Neural cell (in vitro differentiated cells): Measurements from ENCODE around the gene NTF3. TPM values are rescaled to one million over a fixed set of nuclear protein-coding genes. Genes with fewer than 3 reads are reported as not detected.

ENCODE experiments used
- H2AFZ ChIP-seq: fragments of 200-600, 300-800 bp; sonication (generic), shearing (Covaris generic); 2 replicates; pipeline ENCODE4 v1.6.0; 2014; ENCODE audit warnings: low read depth, mild to moderate bottlenecking, antibody characterized with exemption, low read length, moderate library complexity
- H3F3A ChIP-seq: fragments of 200-600 bp; shearing (Covaris generic); 2 replicates; pipeline ENCODE4 v1.6.1; 2016; ENCODE audit warnings: mild to moderate bottlenecking, moderate library complexity, mixed read lengths, antibody characterized with exemption, low read length; ENCODE audit not compliant: insufficient read depth, poor library complexity, severe bottlenecking
- H3K27ac ChIP-seq: fragments of 200-600, 300-800 bp; sonication (generic), shearing (Covaris generic); 2 replicates; pipeline ENCODE4 v1.5.1; 2014; ENCODE audit warnings: mild to moderate bottlenecking, low read length, moderate library complexity
- H3K27me3 ChIP-seq: fragments of 300-800, 200-600 bp; sonication (generic), shearing (Covaris generic); 2 replicates; pipeline ENCODE4 v1.6.0; 2014; ENCODE audit warnings: mild to moderate bottlenecking, low read depth, low read length, moderate library complexity; ENCODE audit not compliant: insufficient read depth
- H3K36me3 ChIP-seq: fragments of 300-800, 200-600 bp; sonication (generic), shearing (Covaris generic); 2 replicates; pipeline ENCODE4 v1.5.1; 2014; ENCODE audit warnings: mild to moderate bottlenecking, antibody characterized with exemption, low read length, moderate library complexity; ENCODE audit not compliant: insufficient read depth
- H3K4me2 ChIP-seq: fragments of 300-800, 200-600 bp; sonication (generic), shearing (Covaris generic); 2 replicates; pipeline ENCODE4 v1.6.0; 2014; ENCODE audit warnings: mild to moderate bottlenecking, low read length
- H3K4me3 ChIP-seq: fragments of 300-800, 200-600 bp; sonication (generic), shearing (Covaris generic); 2 replicates; pipeline ENCODE4 v1.5.1; 2014; ENCODE audit warnings: mild to moderate bottlenecking, low read length, moderate library complexity
- H3K79me2 ChIP-seq: fragments of 200-600 bp; shearing (Covaris generic); replicated peaks from 2 replicates; pipeline ENCODE4 v1.6.0; 2014; ENCODE audit warnings: mild to moderate bottlenecking, low read length, moderate library complexity; ENCODE audit not compliant: insufficient read depth
- H3K9ac ChIP-seq: fragments of 300-800, 200-600 bp; sonication (generic), shearing (Covaris generic); 2 replicates; pipeline ENCODE4 v1.6.1; 2016; ENCODE audit warnings: mild to moderate bottlenecking, low read length, mixed read lengths
- H3K9me2 ChIP-seq: fragments of 200-600 bp; shearing (Covaris generic); 2 replicates; pipeline ENCODE4 v1.6.1; 2016; ENCODE audit warnings: mild to moderate bottlenecking, low read length, mixed read lengths; ENCODE audit not compliant: insufficient read depth
- H3K9me3 ChIP-seq: fragments of 200-600, 300-800 bp; sonication (generic), shearing (Covaris generic); 2 replicates; pipeline ENCODE4 v1.6.1; 2016; ENCODE audit warnings: mild to moderate bottlenecking, mixed run types, low read length, moderate library complexity, mixed read lengths
- H4K20me1 ChIP-seq: fragments of 200-600 bp; shearing (Covaris generic); 2 replicates; pipeline ENCODE4 v1.6.1; 2016; ENCODE audit warnings: mild to moderate bottlenecking, mixed run types; ENCODE audit not compliant: insufficient read depth
- CTCF ChIP-seq: fragments of 450-650 bp; IDR thresholded peaks from 2 replicates; pipeline ENCODE4 v1.5.1; 2014; ENCODE audit warnings: antibody characterized with exemption, mild to moderate bottlenecking, moderate library complexity; ENCODE audit not compliant: poor library complexity, severe bottlenecking
- EP300 ChIP-seq: fragments of 450-650 bp; conservative IDR thresholded peaks from 2 replicates; pipeline ENCODE4 v1.6.1; 2014; ENCODE audit warnings: antibody characterized with exemption, mild to moderate bottlenecking, moderate library complexity; ENCODE audit not compliant: poor library complexity, severe bottlenecking
- EZH2 ChIP-seq: fragments of 200-600, 300-800 bp; shearing (Covaris generic), sonication (generic); IDR thresholded peaks from 2 replicates; pipeline ENCODE4 v1.6.1; 2014; ENCODE audit warnings: antibody characterized with exemption, low read length, borderline replicate concordance, mild to moderate bottlenecking; ENCODE audit not compliant: insufficient read depth, poor library complexity, severe bottlenecking
- MXI1 ChIP-seq: fragments of 450-650 bp; conservative IDR thresholded peaks from 2 replicates; pipeline ENCODE4 v1.6.1; 2014; ENCODE audit warnings: antibody characterized with exemption, mild to moderate bottlenecking; ENCODE audit not compliant: poor library complexity, severe bottlenecking
- POLR2AphosphoS5 ChIP-seq: IDR thresholded peaks from 2 replicates; pipeline ENCODE4 v1.6.1; 2012
- RAD21 ChIP-seq: fragments of 450-650 bp; conservative IDR thresholded peaks from 2 replicates; pipeline ENCODE4 v1.6.1; 2014; ENCODE audit warnings: antibody characterized with exemption, mild to moderate bottlenecking, moderate library complexity
- REST ChIP-seq: IDR thresholded peaks from 2 replicates; pipeline ENCODE4 v1.6.1; 2012; ENCODE audit warnings: borderline replicate concordance
- SMC3 ChIP-seq: fragments of 450-650 bp; conservative IDR thresholded peaks from 2 replicates; pipeline ENCODE4 v1.6.1; 2014; ENCODE audit warnings: antibody characterized with exemption, mild to moderate bottlenecking, moderate library complexity; ENCODE audit not compliant: poor library complexity
- TAF1 ChIP-seq: IDR thresholded peaks from 2 replicates; pipeline ENCODE4 v1.6.1; 2012; ENCODE audit warnings: low read depth
- polyA plus RNA-seq: library from polyadenylated mRNA; depleted of rRNA; stranded (reverse); fragments of >200 nt; gene quantifications from 2 replicates; pipeline ENCODE4 v1.2.3, GENCODE V29; 2014

NTF3 gene
- polyA plus RNA-seq, 1 donor from 2014 or later = not detected

- H3K36me3 ChIP-seq = no peaks in the 10 kb centered on the region
- no peaks in the 10 kb centered on the region for H3K9me3 ChIP-seq
- H3K9me2 ChIP-seq = no peaks in the 10 kb centered on the region
- no peak overlapping the region for H3K9ac ChIP-seq
- H3K4me2 ChIP-seq = no peak overlapping the region
- TF ChIP-seq POLR2AphosphoS5 (no peak), EP300 (no peak), REST (no peak), RAD21 (no peak), MXI1 (no peak), SMC3 (no peak), TAF1 (no peak), CTCF (no peak)
- H3K27me3 ChIP-seq = peaks cover under 1% of the 10 kb centered on the region
- no peak overlapping the region for H2AFZ ChIP-seq
- H4K20me1 ChIP-seq = no peaks in the 10 kb centered on the region
- H3F3A ChIP-seq = no peaks in the 10 kb centered on the region
- H3K27ac ChIP-seq = no peak overlapping the region
- no peak overlapping the region for H3K4me3 ChIP-seq
- H3K79me2 ChIP-seq = no peaks in the 10 kb centered on the region
These were observed 9.8 kb downstream of the NTF3 start for GRCh38 chr12:5441497-5442236.

GRCh38 chr12:5442251-5443006, 10.5 kb downstream of the NTF3 start:
- no peaks in the 10 kb centered on the region for H4K20me1 ChIP-seq
- no peaks in the 10 kb centered on the region for H3F3A ChIP-seq
- no peaks in the 10 kb centered on the region for H3K79me2 ChIP-seq
- no peaks in the 10 kb centered on the region for H3K9me2 ChIP-seq
- H3K9ac ChIP-seq = no peak overlapping the region
- H3K4me3 ChIP-seq = no peak overlapping the region
- no peaks in the 10 kb centered on the region for H3K27me3 ChIP-seq
- TF ChIP-seq POLR2AphosphoS5 (no peak), RAD21 (peak; percentile 44), EZH2 (no peak), CTCF (peak; percentile 31), REST (no peak), SMC3 (peak; percentile 33)
- no peak overlapping the region for H3K27ac ChIP-seq
- no peak overlapping the region for H3K4me2 ChIP-seq
- no peak overlapping the region for H2AFZ ChIP-seq
- no peaks in the 10 kb centered on the region for H3K9me3 ChIP-seq
- no peaks in the 10 kb centered on the region for H3K36me3 ChIP-seq
